Measurements from ENCODE around the gene PRTN3.
"Not testable (repeated sequence)": the region's sequence is repeated elsewhere in the genome, so short reads cannot be mapped to it uniquely, and the experiment has no call there.

Gene PRTN3

GRCh38 chr19:843836-844545, 3.2 kb downstream of the PRTN3 start:
- DNase-seq (ENCODE audit: low read depth in 2 of 3, low spot score in 2 of 3) = no peak

- DNase-seq (ENCODE audit: low read depth in 2 of 3, low spot score in 2 of 3) = no peak
These were observed 3.8 kb downstream of the PRTN3 start for GRCh38 chr19:844546-844971.

GRCh38 chr19:845707-846521, 5.1 kb downstream of the PRTN3 start:
- no peak for DNase-seq (ENCODE audit: low read depth in 2 of 3, low spot score in 2 of 3)

GRCh38 chr19:848386-848921, 7.7 kb downstream of the PRTN3 start:
- DNase-seq (ENCODE audit: low read depth in 2 of 3, low spot score in 2 of 3) = no peak

- DNase-seq (ENCODE audit: low read depth in 2 of 3, low spot score in 2 of 3) = not testable (repeated sequence)
These were observed 8.4 kb downstream of the PRTN3 start for GRCh38 chr19:849195-849594.

GRCh38 chr19:850221-850978, 9.6 kb downstream of the PRTN3 start:
- DNase-seq (ENCODE audit: low read depth in 2 of 3, low spot score in 2 of 3) = no peak

- no peak for DNase-seq (ENCODE audit: low read depth in 2 of 3, low spot score in 2 of 3)
These were observed 10.2 kb downstream of the PRTN3 start for GRCh38 chr19:850979-851335.

- DNase-seq (ENCODE audit: low read depth in 2 of 3, low spot score in 2 of 3) = no peak
These were observed 11.6 kb downstream of the PRTN3 start, which contains the start of gene ELANE for GRCh38 chr19:852136-853013. ELANE (plus strand) TSS chr19:852303; CDS start chr19:852329, 26 bp downstream.

GRCh38 chr19:853014-853585, 12.3 kb downstream of the PRTN3 start:
- DNase-seq (ENCODE audit: low read depth in 2 of 3, low spot score in 2 of 3) = no peak

- not testable (repeated sequence) for DNase-seq (ENCODE audit: low read depth in 2 of 3, low spot score in 2 of 3)
These were observed 12.9 kb downstream of the PRTN3 start for GRCh38 chr19:853614-854220.

- no peak for DNase-seq (ENCODE audit: low read depth in 2 of 3, low spot score in 2 of 3)
These were observed 13.8 kb downstream of the PRTN3 start for GRCh38 chr19:854549-854948.

GRCh38 chr19:855142-855541, 14.3 kb downstream of the PRTN3 start:
- no peak for DNase-seq (ENCODE audit: low read depth in 2 of 3, low spot score in 2 of 3)

- DNase-seq (ENCODE audit: low read depth in 2 of 3, low spot score in 2 of 3) = no peak
These were observed 14.8 kb downstream of the PRTN3 start for GRCh38 chr19:855566-856120.

- no peak for DNase-seq (ENCODE audit: low read depth in 2 of 3, low spot score in 2 of 3)
These were observed 17.5 kb downstream of the PRTN3 start for GRCh38 chr19:858284-858683.

- no peak for DNase-seq (ENCODE audit: low read depth in 2 of 3, low spot score in 2 of 3)
These were observed 18.4 kb downstream of the PRTN3 start, which contains the start of gene CFD for GRCh38 chr19:858868-859843. CFD (plus strand) TSS chr19:859664; CDS start chr19:859690, 26 bp downstream.

GRCh38 chr19:861141-861755, 20.4 kb downstream of the PRTN3 start:
- no peak for DNase-seq (ENCODE audit: low read depth in 2 of 3, low spot score in 2 of 3)

GRCh38 chr19:861756-862580, 21.2 kb downstream of the PRTN3 start:
- DNase-seq (ENCODE audit: low read depth in 2 of 3, low spot score in 2 of 3) = peak; percentile 35 to 72 (median 66)

Measured in activated CD8-positive, alpha-beta memory T cell treated with anti-CD3 and anti-CD28 coated beads for 48 hours (primary cell).